Activated T-cell treated with anti-CD3 and anti-CD28 coated beads, Interleukin-2, amount 50 U/mL, for 1 hour (primary cell): ENCODE measurements around the gene GLS.
"Not testable (repeated sequence)": the region's sequence is repeated elsewhere in the genome, so short reads cannot be mapped to it uniquely, and the experiment has no call there.

Source experiments
- DNase-seq: peaks from one replicate; pipeline ENCODE4 v3.0.0-alpha.2; 2020

The GLS gene

DNA sequence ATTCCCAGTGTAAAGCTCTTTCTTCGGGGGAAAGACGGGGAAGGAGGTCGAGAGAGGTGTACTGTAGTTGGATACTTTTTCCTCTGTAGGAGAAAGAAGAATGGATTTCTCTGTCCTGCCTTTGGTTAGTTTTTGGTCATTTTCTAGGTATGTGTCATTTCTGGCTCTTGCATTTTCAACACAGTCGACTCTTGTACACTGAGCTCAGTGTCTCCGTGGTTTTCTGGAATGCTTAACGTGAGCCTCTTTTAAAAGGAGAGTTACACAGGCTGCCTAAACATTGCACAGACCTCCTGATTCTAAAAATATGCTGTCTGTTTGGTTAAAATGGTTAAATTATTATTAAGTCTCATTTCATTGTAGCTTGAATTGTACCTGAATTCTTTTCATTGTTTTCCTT, 21.8 kb upstream of the GLS start:
- no peak for DNase-seq

DNA sequence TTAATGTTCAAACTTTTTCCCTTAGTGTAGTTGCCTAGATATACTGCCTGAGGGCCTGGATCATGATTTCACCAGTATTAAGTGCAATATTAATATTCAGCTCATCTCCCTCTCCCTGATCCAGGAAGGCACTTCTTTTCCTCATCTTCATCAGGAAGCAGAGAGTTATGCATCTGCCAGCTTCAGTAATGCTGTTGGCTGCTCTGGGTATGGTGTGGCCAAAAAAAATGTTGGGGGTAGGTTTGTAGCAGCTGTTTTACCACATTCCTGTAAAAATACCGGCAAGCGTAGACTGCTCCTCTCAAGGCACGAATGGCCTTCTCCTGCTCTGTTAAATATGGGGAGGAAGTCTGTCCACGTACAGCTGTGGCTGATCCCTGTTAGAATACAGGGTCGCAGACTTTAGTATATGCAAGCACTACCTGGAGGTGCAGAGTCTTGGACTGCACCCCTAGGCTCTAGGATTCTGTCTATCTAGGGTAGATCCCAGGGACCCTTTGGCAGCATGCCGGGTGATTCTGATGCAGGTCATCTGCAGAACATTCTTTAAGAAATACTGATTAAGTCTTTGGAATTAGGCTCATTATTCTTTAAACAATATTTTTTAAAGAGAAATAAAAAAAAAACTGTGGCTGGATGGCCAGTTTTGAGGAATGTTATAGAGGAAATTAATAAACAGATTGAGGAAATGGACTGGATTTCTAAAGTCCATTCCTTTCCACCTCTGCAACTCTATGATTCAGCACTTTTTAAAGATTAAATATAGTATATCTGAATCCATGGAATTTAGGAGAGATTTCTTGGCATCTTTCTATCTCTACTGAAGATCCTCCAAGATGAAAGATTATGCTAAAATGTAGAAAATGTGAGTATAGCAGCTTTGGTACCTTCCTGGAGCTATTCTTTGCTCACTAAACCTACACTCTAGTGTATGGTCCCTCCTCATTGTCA, 21.0 kb upstream of the GLS start:
- no peak for DNase-seq

DNA sequence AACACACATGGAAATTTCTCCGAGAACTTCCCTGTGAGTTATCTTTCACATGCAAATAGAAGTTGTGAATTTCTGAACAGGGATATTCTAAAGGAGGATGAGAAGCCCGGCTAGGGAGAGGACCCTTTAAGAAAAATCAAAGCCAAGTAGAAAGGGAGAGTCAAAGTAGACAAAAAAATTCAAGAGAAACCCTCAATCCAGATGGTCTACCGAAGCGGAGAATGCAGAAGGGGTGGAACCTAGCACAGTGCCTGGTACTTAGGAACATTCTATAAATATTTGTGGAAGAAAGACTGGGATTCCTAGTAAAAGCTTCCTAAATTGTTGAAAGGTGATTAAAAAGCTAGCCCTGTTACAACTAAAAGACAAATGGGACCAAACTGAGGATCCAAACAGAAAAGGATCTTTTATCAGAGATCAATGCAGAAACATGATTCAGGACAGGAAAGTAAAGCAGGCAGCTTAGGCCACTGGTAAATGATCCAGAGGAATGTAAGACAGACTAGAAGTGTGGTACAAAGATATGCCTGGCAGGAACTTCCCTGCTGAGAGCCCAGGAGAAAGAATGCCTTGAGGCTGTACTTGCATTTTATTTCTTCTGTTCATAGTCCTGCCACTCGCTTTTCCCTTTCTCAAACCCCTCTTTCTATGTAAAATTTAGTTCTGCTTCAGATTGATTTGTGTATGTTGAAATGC, 19.5 kb upstream of the GLS start:
- no peak for DNase-seq

- DNase-seq, result not testable (repeated sequence)
These were observed 18.5 kb upstream of the GLS start for GRCh38 chr2:190862128-190862527.

- DNase-seq, result no peak
These were observed 18.0 kb upstream of the GLS start for GRCh38 chr2:190862571-190862991.

DNA sequence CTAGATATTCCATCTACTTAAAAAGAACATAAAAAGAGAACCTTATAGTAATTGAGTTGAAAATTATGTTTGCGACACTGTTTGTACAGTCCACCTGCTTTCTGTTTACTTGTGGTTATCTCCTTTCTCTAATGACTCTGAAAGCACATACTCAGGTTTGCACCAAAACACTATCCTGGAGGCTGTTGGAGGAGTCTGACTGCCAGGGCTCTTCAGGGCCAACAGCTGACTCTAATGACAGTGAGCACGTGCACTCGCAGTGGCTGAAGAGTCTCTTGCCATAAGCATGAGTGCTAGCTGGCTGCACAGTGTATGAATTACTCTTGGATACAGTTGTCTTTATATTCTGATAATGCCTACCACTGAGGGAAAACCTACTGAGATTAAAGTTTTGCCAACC, 16.7 kb upstream of the GLS start:
- DNase-seq, result no peak

DNA sequence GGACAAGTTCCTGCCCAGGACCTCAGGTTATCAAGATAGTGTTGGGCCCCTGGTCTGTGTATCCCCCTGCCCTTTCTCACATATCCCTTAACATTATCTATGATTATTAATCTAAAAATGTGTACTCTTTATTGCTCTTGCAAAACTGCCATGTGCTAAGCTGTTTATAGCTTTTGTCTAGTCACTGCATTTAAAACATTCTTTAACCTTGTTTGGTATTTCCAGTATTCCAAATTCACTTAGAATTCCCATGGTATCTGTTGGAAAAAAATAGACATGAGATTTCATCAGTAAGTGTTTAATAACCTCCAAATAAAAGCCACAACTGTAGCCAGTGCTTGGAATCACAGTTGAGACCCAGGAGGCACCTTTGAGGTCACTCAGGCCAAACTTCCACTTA, 16.2 kb upstream of the GLS start:
- DNase-seq, result no peak

DNA sequence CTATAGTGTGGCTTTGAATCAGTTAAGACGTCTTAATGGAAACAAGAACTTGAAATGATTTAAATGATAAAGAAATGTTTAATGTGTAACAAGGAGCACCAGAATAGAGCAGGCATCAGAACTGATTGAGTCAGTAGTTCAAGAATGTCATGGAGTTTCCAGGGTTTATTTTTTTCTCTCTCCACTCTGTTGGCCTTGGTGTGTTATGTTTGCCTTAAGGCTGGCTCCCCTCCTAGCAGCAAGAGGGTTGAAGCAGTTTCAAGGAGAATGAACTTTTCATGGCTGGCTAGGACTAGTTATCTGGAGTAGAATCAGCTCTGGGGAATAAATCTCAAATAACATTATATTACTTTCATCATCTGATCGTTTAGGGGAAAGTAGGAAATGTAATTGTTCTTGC, 13.4 kb upstream of the GLS start:
- DNase-seq, result no peak

- DNase-seq, result no peak
These were observed 12.8 kb upstream of the GLS start for GRCh38 chr2:190867832-190868231.

DNA sequence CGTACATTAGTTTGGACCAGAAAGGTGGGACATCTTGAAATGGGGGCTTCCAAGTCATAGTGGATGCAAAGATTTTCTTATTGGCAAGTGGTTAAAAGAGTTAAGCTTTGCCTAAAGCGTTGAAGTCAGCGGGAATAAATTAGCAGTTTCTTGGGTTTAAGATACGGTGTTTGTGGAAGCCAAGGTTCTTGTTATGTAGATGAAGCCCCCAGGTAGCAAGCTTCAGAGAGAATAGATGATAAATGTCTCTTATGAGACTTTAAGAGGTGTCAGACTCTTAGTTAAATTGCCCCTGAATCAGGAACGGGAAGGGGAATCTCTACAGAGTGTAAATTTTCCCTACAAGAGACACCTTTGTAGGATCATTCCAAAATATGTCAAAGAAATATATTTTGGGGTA, 10.9 kb upstream of the GLS start:
- DNase-seq, result no peak

- DNase-seq, result not testable (repeated sequence)
These were observed 7.2 kb upstream of the GLS start for GRCh38 chr2:190873451-190873850.

DNA sequence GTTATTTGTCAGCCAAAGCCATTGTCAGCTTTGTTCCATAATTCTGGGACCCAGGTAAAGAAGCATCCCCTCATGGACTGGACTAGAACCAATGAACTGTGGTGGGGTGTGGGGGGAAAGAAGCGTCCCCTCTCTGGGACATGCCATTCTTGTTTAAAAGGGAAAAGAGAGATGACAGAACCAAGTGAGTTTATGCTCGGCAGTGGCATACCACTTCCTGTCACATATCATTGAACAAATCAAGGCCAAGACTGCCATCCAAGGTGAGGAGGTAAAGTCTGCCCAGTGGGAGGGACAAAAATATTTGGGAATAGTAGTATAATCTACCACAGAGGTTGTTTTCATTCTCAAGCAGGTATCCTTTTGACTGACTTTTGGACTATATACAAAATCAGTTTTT, 4.7 kb upstream of the GLS start:
- DNase-seq, result no peak

DNA sequence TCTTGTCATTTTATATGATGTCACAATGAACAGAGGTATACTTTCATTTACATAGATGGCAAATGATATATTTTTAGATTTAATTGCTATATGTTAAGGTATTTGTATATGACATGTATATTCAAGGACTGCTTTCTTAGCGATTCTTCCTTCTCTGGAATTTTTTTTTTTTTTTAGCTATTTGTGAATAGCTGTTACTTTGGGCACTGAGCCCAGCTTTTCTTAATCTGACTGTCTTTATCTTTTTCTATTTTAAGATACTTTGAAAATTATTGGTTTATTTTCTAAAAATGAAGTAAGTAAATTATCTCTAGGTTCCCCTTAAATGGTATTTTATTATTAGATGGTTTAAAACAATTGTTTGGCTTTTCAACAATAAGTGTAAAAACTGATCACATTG, 4.0 kb upstream of the GLS start:
- no peak for DNase-seq

DNA sequence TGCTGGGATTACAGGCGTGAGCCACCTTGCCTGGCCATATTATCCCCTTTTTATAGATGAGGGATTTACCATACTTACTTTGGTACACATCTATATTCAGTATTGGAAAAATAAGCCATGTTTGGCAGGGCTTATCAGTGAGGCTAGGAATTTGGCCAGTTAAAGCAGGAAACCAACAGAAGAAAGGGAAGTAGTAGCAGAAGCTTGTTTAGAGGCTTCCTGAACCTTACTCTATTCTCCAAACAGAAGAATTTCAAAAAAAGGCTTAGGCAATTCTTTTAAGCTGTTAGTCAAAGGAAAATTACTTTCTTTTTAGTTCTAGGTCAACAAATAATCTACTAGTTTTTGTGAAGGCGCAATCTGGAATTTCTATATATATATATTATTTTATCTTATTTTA, 3.2 kb upstream of the GLS start:
- DNase-seq, result no peak

- DNase-seq, result peak; percentile 32
These were observed 895 bp upstream of the GLS start for GRCh38 chr2:190879474-190880377.

GRCh38 chr2:190881084-190881597, 520 bp downstream of the GLS start:
- DNase-seq, result no peak

DNA sequence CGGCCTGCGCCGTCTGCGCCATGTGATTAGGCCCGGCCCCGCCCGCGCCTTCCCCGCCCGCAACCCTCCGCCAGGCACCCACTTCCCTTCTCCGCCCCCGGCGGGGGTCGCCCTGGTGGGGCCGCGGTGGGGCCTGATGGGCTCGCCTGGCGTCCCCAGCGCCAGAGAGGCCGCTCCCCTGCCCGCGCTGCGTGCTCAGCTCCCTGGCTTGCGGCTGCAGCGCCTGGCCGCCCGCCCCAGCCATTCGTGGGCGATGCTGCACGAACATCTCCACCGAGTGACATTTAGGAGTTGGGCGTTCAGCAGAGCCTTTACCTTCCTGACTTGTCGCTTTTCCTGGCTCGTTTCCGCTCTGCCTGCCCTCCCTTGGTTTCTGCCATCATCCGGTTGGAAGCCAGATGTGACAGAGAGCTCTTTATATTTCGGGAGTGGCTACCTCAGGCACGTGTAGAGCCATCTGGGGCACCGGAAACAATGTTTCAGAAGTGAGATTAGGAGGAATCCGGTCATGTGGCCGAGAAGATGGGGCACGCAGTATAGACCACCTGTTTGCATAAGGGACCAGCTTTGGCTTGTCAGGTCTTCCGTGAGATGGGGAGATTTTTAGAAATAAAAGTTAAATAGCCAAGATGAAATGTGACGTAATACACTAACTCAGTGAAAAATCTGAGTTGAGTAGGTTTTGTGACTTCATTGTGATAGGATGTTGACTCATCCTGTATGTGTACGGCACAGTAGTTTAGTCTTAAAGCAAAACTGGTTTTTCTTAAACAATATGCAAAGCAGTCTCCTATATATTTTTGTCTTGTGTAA, 1.2 kb downstream of the GLS start:
- peak; percentile 76 for DNase-seq

DNA sequence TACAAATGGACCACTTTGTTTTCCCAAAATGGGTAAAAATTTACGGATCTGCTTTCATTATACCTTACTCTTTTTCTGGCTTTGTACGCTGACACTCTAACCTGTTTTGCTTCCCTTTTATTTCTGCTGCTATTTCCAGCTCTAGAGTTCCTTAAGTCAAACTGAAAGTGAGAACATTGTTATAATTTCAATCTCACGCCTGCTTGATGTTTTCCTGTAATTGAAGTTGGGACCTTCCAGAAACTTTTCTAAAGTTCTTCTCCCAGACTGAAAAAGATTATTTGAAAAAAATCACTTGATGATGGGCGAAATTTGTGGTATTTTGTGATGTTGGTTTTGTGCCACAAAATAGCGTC, 1.8 kb downstream of the GLS start:
- DNase-seq, result no peak

DNA sequence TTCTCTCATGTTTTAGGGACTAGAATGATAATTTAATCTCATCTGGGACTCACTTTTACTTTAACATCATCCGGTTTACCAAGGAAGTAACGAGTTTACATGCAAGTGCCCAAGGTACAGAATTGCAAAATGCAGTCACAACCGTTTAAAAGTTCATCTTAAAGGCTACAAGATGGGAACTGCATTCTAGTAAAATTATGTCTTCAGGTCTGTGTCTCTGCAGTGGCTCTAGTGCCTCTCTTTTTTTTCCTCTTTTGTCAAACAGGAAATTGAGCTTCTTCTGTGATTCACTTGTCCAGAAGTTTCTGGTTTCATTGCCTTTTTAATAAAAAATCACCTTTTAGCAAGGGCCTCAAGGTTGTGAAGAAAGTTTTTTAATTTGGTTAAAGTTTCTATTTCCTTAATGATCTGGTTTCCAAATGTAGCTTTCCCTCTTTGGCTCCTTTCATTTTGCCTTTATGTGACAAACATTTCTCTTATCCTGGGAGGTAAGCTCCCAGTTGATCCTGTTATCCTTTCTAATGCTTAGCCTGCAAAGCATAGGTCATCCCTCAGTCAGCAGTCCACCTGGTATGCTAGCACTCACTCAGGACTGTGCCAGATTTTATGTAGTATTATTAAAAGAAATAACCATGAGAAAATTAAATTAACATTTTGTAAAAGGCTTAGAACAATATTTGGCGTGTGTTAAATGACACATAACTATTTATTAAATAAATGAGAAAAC, 2.4 kb downstream of the GLS start:
- DNase-seq, result no peak

GRCh38 chr2:190885844-190886243, 5.2 kb downstream of the GLS start:
- DNase-seq, result not testable (repeated sequence)

- DNase-seq, result no peak
These were observed 6.5 kb downstream of the GLS start for GRCh38 chr2:190887089-190887488.
